HCT116 (cell line): ENCODE results near the gene CTNNB1.

Experiments
- CTCF ChIP-seq, 3 experiments: fragments of 200-600 bp in 1 of 3; sonication (generic) in 1 of 3; IDR thresholded peaks in 2 of 3; conservative IDR thresholded peaks in 1 of 3; 2 replicates each; pipeline ENCODE4 v1.5.1; 2012 to 2017; ENCODE audit warnings: low read depth in 2 of 3, low read length in 2 of 3, antibody characterized with exemption in 1 of 3, borderline replicate concordance in 1 of 3, control low read depth in 1 of 3, mild to moderate bottlenecking in 1 of 3, mixed read lengths in 1 of 3, mixed run types in 1 of 3, moderate library complexity in 1 of 3; ENCODE audit not compliant: insufficient read depth in 1 of 3
- EZH2phosphoT487 ChIP-seq: fragments of 200-600 bp; IDR thresholded peaks from 2 replicates; pipeline ENCODE4 v1.6.1; 2018; ENCODE audit warnings: antibody characterized with exemption, borderline replicate concordance
- POLR2A ChIP-seq: IDR thresholded peaks from 2 replicates; pipeline ENCODE4 v1.7.0; 2011; ENCODE audit warnings: borderline replicate concordance; ENCODE audit not compliant: insufficient read depth, insufficient read length; ENCODE audit errors: extremely low read depth
- SP1 ChIP-seq: IDR thresholded peaks from 2 replicates; pipeline ENCODE4 v1.6.1; 2012; ENCODE audit warnings: low read depth

GRCh38 chr3:41159588-41160189, 39.6 kb upstream of the CTNNB1 start:
- TF ChIP-seq CTCF (IDR thresholded peaks at IDR 0.05 in 2 of 3, conservative IDR thresholded peaks at IDR 0.05 in 1 of 3; ENCODE audit: borderline replicate concordance in 1 of 3, insufficient read depth in 1 of 3, low read depth in 2 of 3, low read length in 2 of 3): no peak
- TF ChIP-seq SP1: no peak; the same call in 1 of the 2 replicates
- no peak for TF ChIP-seq EZH2phosphoT487
- no peak for TF ChIP-seq POLR2A
